Activated CD4-positive, alpha-beta T cell treated with anti-CD3 and anti-CD28 coated beads, Interleukin-2, amount 50 U/mL, for 16 hours (primary cell): ENCODE measurements around the gene PIEZO1.
A peak's percentile ranks its signal among the peaks of the same experiment; 100 is the strongest.

Source experiments
- DNase-seq: peaks from one replicate; pipeline ENCODE4 v3.0.0-alpha.2; 2020

Gene PIEZO1

GRCh38 chr16:88748364-88748763, 36.7 kb downstream of the PIEZO1 start:
- DNase-seq: no peak

- DNase-seq: peak; percentile 58
Measured at GRCh38 chr16:88747588-88748301, 37.3 kb downstream of the PIEZO1 start.

GRCh38 chr16:88746506-88746905, 38.5 kb downstream of the PIEZO1 start:
- no peak for DNase-seq

- no peak for DNase-seq
Measured at GRCh38 chr16:88744577-88745521, 40.2 kb downstream of the PIEZO1 start.

GRCh38 chr16:88743693-88744576, 41.1 kb downstream of the PIEZO1 start:
- peak; percentile 56 for DNase-seq

GRCh38 chr16:88742896-88743605, 42.0 kb downstream of the PIEZO1 start:
- DNase-seq: no peak

GRCh38 chr16:88741368-88741767, 43.7 kb downstream of the PIEZO1 start:
- DNase-seq: no peak

- DNase-seq: no peak
Measured at GRCh38 chr16:88740727-88741055, 44.3 kb downstream of the PIEZO1 start.

GRCh38 chr16:88739977-88740726, 44.9 kb downstream of the PIEZO1 start:
- no peak for DNase-seq

GRCh38 chr16:88739139-88739976, 45.7 kb downstream of the PIEZO1 start:
- no peak for DNase-seq

- no peak for DNase-seq
Measured at GRCh38 chr16:88738151-88739084, 46.6 kb downstream of the PIEZO1 start.

GRCh38 chr16:88737298-88738150, 47.5 kb downstream of the PIEZO1 start:
- peak; percentile 78 for DNase-seq

- no peak for DNase-seq
Measured at GRCh38 chr16:88736496-88736895, 48.5 kb downstream of the PIEZO1 start.

GRCh38 chr16:88736088-88736487, 48.9 kb downstream of the PIEZO1 start:
- no peak for DNase-seq

GRCh38 chr16:88735616-88736015, 49.4 kb downstream of the PIEZO1 start:
- no peak for DNase-seq

GRCh38 chr16:88735121-88735520, 49.9 kb downstream of the PIEZO1 start:
- DNase-seq: no peak

- no peak for DNase-seq
Measured at GRCh38 chr16:88734361-88734728, 50.7 kb downstream of the PIEZO1 start.

GRCh38 chr16:88733630-88734360, 51.2 kb downstream of the PIEZO1 start:
- DNase-seq: no peak
